ENCODE data around the gene LMO4.

GRCh38 chr1:87386217-87386790 lies 57.6 kb downstream of the LMO4 start:
- TF ChIP-seq CTCF (IDR thresholded peaks at IDR 0.05; ENCODE audit: low read depth, low read length, missing input control): no peak
- no peak for TF ChIP-seq RAD21 (IDR thresholded peaks at IDR 0.05)
- TF ChIP-seq YY1 (IDR thresholded peaks at IDR 0.05): no peak
- TF ChIP-seq SP1 (IDR thresholded peaks at IDR 0.05): no peak
- TF ChIP-seq HNF4G (IDR thresholded peaks at IDR 0.05): no peak
- TF ChIP-seq ZBTB33 (IDR thresholded peaks at IDR 0.05): no peak
- no peak for TF ChIP-seq EGR1 (IDR thresholded peaks at IDR 0.05; ENCODE audit: low read depth in 2 of 2)
- no peak for TF ChIP-seq TAF1 (conservative IDR thresholded peaks at IDR 0.05)
- TF ChIP-seq REST (IDR thresholded peaks at IDR 0.05): no peak
- TF ChIP-seq ATF3 (IDR thresholded peaks at IDR 0.05): no peak
- no peak for TF ChIP-seq MAX (IDR thresholded peaks at IDR 0.05)
- no peak for TF ChIP-seq JUND (IDR thresholded peaks at IDR 0.05)
- TF ChIP-seq NR2F2 (IDR thresholded peaks at IDR 0.05): no peak
